ENCODE measurements around the gene YIF1B. TPM values are rescaled to one million over a fixed set of nuclear protein-coding genes. Genes with fewer than 3 reads are reported as not detected.

The YIF1B gene
- total and polyA plus RNA-seq, 2 donors (not counting 3 experiments of a cell fraction or from before 2014, with no cell fraction given), result 85.8 to 249 TPM

DNA sequence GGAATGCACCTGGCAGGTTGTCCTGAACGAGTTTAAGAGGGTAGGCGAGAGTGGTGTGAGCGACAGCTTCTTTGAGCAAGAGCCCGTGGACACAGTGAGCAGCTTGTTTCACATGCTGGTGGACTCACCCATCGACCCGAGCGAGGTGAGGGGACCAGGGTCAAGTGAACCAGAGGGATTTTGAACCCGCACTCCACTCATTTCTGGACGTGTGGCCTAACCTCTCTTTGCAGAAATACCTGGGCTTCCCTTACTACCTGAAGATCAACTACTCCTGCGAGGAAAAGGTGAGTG, 21.6 kb upstream of the YIF1B start:
- peak overlapping the region; percentile 36 for H3K4me2 ChIP-seq (ENCODE audit: insufficient read depth, low read length)
- TF ChIP-seq, protein P1, sequence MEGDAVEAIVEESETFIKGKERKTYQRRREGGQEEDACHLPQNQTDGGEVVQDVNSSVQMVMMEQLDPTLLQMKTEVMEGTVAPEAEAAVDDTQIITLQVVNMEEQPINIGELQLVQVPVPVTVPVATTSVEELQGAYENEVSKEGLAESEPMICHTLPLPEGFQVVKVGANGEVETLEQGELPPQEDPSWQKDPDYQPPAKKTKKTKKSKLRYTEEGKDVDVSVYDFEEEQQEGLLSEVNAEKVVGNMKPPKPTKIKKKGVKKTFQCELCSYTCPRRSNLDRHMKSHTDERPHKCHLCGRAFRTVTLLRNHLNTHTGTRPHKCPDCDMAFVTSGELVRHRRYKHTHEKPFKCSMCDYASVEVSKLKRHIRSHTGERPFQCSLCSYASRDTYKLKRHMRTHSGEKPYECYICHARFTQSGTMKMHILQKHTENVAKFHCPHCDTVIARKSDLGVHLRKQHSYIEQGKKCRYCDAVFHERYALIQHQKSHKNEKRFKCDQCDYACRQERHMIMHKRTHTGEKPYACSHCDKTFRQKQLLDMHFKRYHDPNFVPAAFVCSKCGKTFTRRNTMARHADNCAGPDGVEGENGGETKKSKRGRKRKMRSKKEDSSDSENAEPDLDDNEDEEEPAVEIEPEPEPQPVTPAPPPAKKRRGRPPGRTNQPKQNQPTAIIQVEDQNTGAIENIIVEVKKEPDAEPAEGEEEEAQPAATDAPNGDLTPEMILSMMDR (IDR thresholded peaks at IDR 0.05; ENCODE audit: extremely low read depth in 1 of 2, insufficient read depth in 1 of 2, low read depth in 1 of 2, low read length in 2 of 2), result no peak
- TF ChIP-seq JUN (IDR thresholded peaks at IDR 0.05; ENCODE audit: borderline replicate concordance, insufficient read depth, insufficient read length, low read depth) (no peak), FOS (IDR thresholded peaks at IDR 0.05; ENCODE audit: borderline replicate concordance, insufficient read depth, low read length) (no peak), POLR2A (IDR thresholded peaks at IDR 0.05; ENCODE audit: low read depth, low read length) (no peak), EZH2 (IDR thresholded peaks at IDR 0.05; ENCODE audit: borderline replicate concordance, low read depth, low read length, severe bottlenecking) (no peak), MYC (IDR thresholded peaks at IDR 0.05; ENCODE audit: low read depth, low read length) (no peak), GATA2 (IDR thresholded peaks at IDR 0.05; ENCODE audit: insufficient read depth, insufficient read length, low read depth, low read length) (no peak), POLR2AphosphoS5 (IDR thresholded peaks at IDR 0.05; ENCODE audit: insufficient read depth, low read depth, low read length) (no peak)
- TF ChIP-seq, protein P2, sequence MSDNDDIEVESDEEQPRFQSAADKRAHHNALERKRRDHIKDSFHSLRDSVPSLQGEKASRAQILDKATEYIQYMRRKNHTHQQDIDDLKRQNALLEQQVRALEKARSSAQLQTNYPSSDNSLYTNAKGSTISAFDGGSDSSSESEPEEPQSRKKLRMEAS (IDR thresholded peaks at IDR 0.05; ENCODE audit: insufficient read depth, insufficient read length), result no peak
- H3K79me2 ChIP-seq (ENCODE audit: control insufficient read depth, insufficient read depth, low read length), result no peaks in the 10 kb centered on the region
- H3K36me3 ChIP-seq (ENCODE audit: control insufficient read depth in 2 of 2, extremely low read depth in 1 of 2, insufficient read depth in 2 of 2, low read length in 2 of 2), result no peaks in the 10 kb centered on the region
- FAIRE-seq, result no peak
- H3K9ac ChIP-seq (replicated peaks; ENCODE audit: extremely low read depth, insufficient read depth, low read length), result no peak overlapping the region
- DNase-seq (ENCODE audit: low read depth, low spot score), result no peak
- POLR2A ChIA-PET, result no interaction called here
- H4K20me1 ChIP-seq (replicated peaks; ENCODE audit: control insufficient read depth, extremely low read depth, insufficient read depth, low read length), result no peaks in the 10 kb centered on the region
- H3K9me3 ChIP-seq (replicated peaks; ENCODE audit: control insufficient read depth, insufficient read depth, low read length), result no peaks in the 10 kb centered on the region
- no peaks in the 10 kb centered on the region for H3K27me3 ChIP-seq (ENCODE audit: control insufficient read depth in 2 of 2, insufficient read depth in 2 of 2, low read length in 2 of 2)
- no peak overlapping the region for H3K27ac ChIP-seq (ENCODE audit: insufficient read depth, low read depth, low read length)
- CTCF ChIA-PET, result interaction anchor here (0.7 to 1.3 kb wide), 2 partner anchors 37 to 435 kb away, joined by 3 read pairs; partner anchors contain the start of gene PSMD8
- intact Hi-C loops (cut with micrococcal nuclease) (loop anchor here (10.0 kb wide), 1 partner anchor 193 kb away; no protein-coding TSS in a partner anchor), dilution Hi-C loops (cut with MboI; ENCODE audit: extremely low pct_ligation_motif_present, low sequenced_read_pairs) (no loop called here)
- H3K9me1 ChIP-seq (replicated peaks; ENCODE audit: control insufficient read depth, extremely low read depth, insufficient read depth, low read length), result no peaks in the 10 kb centered on the region
- no TSS peak for BruUV-seq (replicated peaks)
- peaks cover 3% of the 10 kb centered on the region for H3K4me1 ChIP-seq (ENCODE audit: control insufficient read depth, extremely low read depth, insufficient read depth, low read length)
- H3K4me3 ChIP-seq (replicated peaks in 1 of 3; ENCODE audit: insufficient read depth in 1 of 3, low read depth in 1 of 3, low read length in 3 of 3), result no peak overlapping the region
- H2AFZ ChIP-seq (ENCODE audit: low read depth, low read length), result peak overlapping the region; percentile 86
